GM12873 (cell line): ENCODE data around the gene TM4SF18.

Source experiments
- TF ChIP-seq, protein P1 (sequence below): IDR thresholded peaks from 2 replicates; pipeline ENCODE4 v1.5.1; 2012; ENCODE audit warnings: low read depth, mild to moderate bottlenecking, moderate library complexity, low read length, control low read depth; ENCODE audit not compliant: insufficient read depth; ENCODE audit errors: missing control alignments

The TM4SF18 gene

DNA sequence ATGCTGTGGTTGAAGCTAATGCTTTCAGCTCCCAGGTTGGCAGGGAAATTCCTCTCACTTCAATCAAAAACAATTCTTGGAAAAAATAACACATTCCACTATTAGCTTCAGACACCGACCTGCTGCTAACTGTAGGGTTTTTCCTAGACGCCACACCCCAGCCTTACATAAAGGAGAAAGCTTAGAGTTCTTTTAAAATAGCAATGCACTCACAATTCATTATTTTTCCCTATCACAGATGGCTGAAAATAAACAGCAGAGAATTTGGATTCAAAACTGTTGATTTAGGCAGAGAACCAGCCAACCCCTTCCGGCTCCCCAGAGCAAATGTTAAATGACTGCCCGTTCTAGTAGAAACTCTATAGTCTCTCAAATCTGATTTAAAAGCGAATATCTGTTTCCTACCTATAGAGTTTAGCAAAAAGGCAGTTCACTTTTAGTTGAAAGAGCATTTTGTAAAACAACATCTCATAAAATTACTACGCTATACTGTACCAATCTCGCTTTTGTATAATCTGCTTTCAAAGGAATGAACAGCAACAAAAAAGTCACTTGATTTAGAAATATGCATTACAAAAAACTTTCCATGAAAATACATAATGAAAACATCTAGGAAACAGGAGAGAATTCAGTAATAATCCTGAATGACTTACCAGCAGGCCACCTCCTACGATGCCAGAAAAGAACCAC, 43.4 kb upstream of the TM4SF18 start:
- TF ChIP-seq, protein P1, sequence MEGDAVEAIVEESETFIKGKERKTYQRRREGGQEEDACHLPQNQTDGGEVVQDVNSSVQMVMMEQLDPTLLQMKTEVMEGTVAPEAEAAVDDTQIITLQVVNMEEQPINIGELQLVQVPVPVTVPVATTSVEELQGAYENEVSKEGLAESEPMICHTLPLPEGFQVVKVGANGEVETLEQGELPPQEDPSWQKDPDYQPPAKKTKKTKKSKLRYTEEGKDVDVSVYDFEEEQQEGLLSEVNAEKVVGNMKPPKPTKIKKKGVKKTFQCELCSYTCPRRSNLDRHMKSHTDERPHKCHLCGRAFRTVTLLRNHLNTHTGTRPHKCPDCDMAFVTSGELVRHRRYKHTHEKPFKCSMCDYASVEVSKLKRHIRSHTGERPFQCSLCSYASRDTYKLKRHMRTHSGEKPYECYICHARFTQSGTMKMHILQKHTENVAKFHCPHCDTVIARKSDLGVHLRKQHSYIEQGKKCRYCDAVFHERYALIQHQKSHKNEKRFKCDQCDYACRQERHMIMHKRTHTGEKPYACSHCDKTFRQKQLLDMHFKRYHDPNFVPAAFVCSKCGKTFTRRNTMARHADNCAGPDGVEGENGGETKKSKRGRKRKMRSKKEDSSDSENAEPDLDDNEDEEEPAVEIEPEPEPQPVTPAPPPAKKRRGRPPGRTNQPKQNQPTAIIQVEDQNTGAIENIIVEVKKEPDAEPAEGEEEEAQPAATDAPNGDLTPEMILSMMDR: no peak

DNA sequence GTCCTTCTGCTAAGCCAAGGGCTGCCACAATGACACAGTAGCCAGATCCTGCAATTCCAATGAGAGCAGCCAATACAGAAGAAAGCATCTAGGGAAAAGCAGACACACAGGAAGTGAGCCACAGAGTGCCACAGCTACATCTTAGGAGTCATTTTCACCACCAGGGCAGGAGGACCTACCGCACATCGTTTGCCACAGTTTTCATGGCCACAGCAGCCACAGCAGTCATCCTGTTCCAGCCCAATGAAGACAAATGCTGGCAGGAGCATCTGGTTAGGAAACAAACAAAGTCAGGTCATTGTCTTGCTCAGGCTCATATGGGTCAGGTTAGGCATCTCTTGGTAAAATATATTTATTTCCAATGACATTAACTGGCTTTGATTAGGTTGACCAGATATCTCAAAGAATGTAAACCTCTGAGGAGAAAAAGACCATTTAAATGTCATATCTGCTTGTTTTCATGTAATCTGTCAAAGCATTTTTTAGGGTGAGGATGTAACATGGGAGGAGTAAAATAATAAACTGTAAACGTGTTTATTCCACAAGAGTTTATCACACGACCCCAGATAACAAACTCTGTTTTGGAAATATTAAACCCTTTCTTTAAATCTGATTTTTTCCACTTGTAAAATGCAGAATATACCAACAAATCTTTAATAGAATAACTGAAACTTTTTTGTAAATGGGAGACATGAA, 42.2 kb upstream of the TM4SF18 start:
- TF ChIP-seq, protein P1: no peak

DNA sequence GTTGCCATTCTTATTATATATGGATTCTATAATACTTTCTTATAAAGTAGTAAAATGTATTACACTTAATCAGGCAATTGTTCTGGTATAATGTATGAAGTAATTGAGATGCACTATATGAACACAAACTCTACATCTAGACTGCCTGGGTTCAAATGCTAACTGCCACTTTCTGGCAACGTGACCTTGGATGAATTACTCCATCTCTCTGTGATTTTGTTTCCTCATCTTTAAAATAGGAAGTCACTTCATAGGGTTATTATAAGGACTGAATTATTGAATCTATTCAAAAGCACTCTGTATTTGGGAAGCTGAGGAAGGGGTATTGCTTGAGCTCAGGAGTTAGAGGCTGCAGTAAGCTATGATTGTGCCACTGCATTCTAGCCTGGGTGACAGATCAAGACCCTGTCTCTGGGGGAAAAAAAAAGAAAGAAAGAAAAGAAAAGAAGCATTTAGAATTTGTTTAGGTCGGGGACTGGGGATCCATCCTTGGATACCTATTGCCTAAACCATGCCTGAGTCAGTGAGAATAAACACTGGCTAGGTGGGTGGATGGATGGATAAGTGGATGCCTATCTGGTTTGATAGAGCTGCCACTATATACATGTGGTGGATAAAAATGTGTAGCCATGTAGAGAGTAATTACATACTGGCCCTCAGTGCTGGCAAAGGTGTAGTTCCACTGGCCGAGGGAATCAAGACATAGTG, 41.5 kb upstream of the TM4SF18 start:
- TF ChIP-seq, protein P1: no peak

DNA sequence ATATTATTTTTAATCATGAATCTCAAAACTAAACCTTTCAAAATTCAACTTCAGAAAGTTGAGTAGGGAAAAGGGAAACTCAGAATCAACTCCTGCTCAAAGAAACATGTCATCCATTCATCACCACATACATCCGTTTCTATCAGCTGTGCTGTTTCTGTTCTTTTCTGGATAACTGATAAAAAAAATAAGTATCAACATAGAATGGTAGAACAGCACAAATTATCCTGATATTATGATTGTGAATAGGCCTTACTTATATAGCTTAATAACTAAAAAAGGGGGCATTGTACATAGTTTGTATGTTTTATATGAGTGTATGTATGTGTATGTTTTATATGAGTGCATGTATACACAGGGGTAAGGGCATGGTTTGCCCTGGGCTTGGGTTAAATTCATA, 41.0 kb upstream of the TM4SF18 start:
- TF ChIP-seq, protein P1: no peak

DNA sequence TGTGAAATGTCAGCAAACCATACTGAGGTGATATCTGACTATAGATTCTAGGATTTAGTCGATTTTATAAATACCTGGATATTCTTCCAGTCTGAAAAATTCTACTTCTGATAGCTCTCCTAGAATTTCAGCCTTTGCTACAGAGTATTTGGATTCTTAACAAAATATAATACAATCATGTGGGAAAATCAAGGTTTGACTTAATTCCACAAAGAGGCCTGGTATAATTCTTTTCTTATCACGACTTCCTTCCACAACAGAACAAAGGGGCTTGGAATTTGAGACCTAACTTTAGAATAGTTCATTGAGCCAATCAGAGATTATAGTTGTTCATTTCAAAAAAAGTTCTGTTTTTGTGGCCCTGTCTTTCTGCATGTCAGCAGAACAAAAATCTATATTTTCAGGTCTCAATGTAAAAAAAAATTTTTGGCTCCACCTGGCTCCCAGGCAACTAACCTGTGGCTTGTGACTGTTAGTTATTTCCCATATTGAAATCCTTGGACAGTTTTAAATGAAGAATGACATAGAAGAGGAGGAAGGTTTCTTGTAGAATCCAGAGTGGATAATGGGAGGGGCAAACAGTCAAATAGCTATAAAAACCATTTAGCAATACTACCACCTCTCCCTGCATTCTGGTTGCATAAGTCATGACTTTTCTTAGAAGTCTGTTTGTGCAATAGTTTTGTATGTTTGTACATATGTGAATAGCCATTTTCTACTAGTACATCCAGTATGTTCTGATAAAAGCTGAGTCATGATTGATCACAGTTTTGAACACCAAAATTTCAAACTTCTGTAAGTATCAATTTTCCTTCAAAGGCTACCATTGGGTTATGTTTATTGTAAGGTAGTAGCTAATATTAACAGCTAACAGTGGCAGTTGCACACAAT, 40.0 kb upstream of the TM4SF18 start:
- TF ChIP-seq, protein P1: no peak

DNA sequence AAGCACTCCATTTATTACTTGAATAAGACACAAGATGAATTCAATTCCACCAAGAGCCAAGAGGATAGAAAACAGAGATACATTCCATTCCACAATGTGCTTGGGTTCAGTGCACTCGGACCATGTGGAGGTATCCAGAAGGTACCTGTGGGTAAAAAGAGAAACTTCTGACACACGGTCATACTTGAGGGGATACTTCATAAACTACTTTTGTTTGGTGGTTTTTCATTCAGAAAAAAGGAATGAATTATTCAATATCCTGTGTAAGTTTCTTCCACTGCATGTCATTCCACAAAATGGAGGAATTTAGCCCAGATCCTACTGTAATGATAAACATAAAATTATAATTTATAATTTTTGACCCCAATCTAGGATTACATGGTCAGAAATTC, 38.3 kb upstream of the TM4SF18 start:
- TF ChIP-seq, protein P1: no peak
